GM12873 (cell line): ENCODE results near the gene ZNF583.
A peak's percentile ranks its signal among the peaks of the same experiment; 100 is the strongest.

ENCODE experiments used
- TF ChIP-seq, protein P1 (sequence below): IDR thresholded peaks from 2 replicates; pipeline ENCODE4 v1.5.1; 2012; ENCODE audit warnings: low read depth, mild to moderate bottlenecking, moderate library complexity, low read length, control low read depth; ENCODE audit not compliant: insufficient read depth; ENCODE audit errors: missing control alignments

ZNF583 gene

DNA sequence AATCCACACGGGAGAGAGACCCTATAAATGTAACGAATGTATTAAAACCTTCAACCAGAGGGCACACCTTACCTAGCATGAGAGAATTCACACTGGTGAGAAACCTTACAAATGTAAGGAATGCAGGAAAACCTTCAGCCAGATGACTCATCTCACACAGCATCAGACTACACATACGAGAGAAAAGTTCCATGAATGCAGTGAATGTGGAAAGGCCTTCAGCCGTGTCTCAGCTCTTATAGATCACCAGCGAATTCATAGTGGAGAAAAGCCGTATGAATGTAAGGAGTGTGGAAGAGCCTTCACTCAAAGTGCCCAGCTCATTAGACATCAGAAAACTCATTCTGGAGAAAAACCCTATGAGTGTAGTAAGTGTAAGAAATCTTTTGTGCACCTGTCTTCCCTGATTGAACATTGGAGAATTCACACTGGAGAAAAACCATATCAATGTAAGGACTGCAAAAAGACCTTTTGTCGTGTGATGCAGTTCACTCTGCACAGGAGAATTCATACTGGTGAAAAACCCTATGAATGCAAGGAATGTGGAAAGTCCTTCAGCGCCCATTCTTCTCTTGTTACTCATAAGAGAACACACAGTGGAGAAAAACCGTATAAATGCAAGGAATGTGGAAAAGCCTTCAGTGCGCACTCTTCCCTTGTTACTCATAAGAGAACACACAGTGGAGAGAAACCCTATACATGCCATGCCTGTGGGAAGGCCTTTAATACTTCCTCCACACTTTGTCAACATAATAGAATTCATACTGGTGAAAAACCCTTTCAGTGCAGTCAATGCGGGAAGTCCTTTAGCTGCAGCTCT, 26.8 kb upstream of the ZNF583 start:
- TF ChIP-seq, protein P1, sequence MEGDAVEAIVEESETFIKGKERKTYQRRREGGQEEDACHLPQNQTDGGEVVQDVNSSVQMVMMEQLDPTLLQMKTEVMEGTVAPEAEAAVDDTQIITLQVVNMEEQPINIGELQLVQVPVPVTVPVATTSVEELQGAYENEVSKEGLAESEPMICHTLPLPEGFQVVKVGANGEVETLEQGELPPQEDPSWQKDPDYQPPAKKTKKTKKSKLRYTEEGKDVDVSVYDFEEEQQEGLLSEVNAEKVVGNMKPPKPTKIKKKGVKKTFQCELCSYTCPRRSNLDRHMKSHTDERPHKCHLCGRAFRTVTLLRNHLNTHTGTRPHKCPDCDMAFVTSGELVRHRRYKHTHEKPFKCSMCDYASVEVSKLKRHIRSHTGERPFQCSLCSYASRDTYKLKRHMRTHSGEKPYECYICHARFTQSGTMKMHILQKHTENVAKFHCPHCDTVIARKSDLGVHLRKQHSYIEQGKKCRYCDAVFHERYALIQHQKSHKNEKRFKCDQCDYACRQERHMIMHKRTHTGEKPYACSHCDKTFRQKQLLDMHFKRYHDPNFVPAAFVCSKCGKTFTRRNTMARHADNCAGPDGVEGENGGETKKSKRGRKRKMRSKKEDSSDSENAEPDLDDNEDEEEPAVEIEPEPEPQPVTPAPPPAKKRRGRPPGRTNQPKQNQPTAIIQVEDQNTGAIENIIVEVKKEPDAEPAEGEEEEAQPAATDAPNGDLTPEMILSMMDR, result no peak

DNA sequence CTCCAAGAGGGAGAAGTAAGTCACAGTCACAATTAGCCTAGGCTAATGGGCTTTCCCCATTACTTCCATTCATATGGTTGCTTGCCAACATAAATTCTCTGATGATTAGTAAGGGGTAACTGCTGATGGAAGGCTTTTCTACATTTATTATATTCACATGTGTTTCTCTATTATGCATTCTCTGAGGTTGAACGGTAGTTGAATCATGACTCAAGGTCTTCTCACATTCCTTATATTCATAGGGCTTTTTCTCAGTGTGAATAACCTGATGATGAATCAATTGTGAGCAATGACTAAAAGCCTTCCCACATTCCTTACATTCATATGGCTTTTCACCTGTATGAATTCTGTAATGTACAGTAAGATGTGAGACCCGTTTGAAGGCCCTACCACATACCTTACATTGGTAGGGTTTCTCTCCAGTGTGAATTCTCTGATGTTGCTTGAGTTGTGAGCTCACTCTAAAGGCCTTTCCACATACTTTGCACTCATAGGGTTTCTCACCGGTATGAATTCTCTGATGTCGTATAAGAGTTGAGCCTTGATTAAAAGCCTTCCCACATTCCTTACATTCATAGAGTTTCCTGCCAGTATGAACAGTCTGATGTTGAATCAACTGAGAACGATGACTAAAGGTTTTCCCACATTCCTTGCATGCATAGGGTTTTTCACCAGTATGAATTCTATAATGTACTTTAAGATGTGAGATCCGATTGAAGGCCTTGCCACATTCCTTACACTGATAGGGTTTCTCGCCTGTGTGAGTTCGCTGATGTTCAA, 20.1 kb upstream of the ZNF583 start:
- TF ChIP-seq, protein P1, result no peak

DNA sequence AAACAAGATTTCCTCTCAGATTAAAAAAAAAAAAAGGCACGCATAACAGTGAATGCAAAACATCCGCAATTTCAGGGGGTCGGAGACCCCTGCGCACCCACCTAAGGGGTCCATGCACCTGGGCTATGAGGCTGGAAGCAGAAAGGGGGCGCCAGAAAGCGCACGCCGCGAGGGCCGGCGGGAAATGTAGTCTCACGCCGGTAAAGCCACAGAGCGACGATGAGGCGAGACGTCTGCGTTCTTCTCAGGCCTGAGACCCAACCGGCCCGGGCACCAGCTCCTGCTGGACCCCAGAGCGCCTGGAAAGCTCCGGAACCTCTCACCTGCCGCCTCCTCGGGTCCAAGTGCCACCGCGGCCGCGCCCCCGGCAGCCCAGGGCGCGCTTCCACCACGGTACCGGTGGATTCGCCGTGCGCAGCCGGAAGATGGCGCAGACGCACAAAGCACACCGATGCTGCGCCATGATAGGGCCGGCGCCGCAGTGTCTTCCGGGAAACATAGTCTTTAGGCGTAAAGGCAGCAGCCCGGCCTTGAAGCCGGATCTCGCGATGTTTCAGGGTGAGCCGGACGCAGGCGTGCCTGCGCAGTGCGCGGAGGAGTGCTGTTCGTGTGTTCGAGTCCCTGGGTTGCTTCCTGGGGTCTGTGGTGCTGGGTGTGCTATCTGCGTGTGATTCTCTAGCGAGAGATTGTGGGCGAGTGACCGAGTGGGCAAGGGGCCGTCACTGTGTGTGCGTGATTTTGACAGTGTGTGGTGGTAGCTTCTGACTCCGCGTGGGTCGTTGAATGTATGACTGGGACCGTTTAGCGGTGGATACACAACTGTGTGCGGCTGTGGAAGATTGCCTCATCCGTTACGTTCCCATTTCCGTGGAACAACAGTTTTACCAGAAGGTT, 10.8 kb upstream of the ZNF583 start, which contains the start of gene ZNF582:
ZNF582 (minus strand) TSS at position 416 of the 894 bp plus-strand sequence. CDS start 1,782 bp downstream, outside the sequence.
- TF ChIP-seq, protein P1, result peak; percentile 84

GRCh38 chr19:56398809-56399208, 5.3 kb upstream of the ZNF583 start:
- TF ChIP-seq, protein P1, result no peak

DNA sequence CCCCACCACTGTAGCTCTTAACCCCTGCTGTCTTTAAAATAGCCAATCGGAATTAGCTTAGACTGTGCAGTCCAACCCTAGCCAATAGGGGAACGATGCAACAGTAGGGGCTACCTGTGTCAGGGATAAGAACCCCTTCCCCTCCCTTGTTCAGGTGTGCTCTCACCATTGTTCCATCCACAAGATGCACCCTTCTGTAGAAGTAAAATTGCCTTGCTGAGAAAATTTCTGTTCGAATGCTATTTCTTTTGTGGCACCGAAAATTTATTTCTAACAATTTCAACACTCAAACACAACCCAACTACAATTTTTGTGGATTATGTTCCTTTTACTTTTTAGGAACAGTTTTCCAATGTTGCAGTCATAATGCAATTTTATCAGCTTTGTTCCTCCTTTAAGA, 3.6 kb upstream of the ZNF583 start:
- TF ChIP-seq, protein P1, result no peak

DNA sequence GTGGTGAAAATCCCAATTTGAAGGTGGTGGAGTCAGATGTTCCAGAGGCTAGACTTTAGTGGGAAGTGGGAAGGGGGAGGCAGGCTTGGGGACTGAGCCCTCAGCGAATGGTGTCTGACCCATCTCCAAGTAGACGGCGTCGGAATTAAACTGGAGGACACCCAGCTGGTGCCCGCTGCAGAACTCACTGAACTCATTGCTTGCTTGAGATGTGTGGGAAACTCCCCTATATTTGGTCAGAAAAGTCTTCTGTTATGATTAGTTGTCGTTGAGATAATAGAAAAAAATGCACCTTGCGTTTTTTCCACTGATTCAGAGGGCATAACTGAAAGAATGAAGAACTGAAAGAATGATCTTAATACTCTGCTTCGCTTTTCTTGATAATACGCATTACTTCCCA, 871 bp upstream of the ZNF583 start:
- TF ChIP-seq, protein P1, result no peak
